Esophagus (tissue), 2 donors: ENCODE measurements around the gene FAM72D. TPM values are rescaled to one million over a fixed set of nuclear protein-coding genes. Genes with fewer than 3 reads are reported as not detected.

Source experiments
- polyA plus RNA-seq, 2 donors: library from polyadenylated mRNA; stranded (reverse); fragments of 200-250 nt; gene quantifications; one replicate each; pipeline ENCODE4 v1.2.3, GENCODE V29; 2013
- donor health status: healthy with polysubstance abuse.
- donor health status: Bipolar disorder and iron deficiency.

FAM72D gene
- polyA plus RNA-seq, 2 donors = 0.87 to 1.6 TPM

Other genes with a start within 250 kb of the FAM72D start
- 1 to 10 TPM; 3.9 to 5.6 TPM for gene SRGAP2B, start 646 bp upstream of the FAM72D start, polyA plus RNA-seq
- not detected for gene PPIAL4D, start 146.2 kb downstream of the FAM72D start, polyA plus RNA-seq